Tibial nerve (tissue), 3 donors: ENCODE results near the gene DCP1B.

ENCODE experiments used
- CTCF ChIP-seq, 5 experiments: fragments of 200-600 bp in 3 of 5; fragments of 450-650 bp in 2 of 5; sonication (generic) in 3 of 5; IDR thresholded peaks; one replicate each; pipeline ENCODE4 v1.5.1; 2016 to 2019; ENCODE audit warnings: antibody characterized with exemption in 5 of 5, mild to moderate bottlenecking in 3 of 5, moderate library complexity in 2 of 5
- POLR2A ChIP-seq, 2 donors: fragments of 450-650 bp; IDR thresholded peaks; one replicate each; pipeline ENCODE4 v1.6.1; 2017; ENCODE audit warnings: antibody characterized with exemption in 2 of 2, mild to moderate bottlenecking in 2 of 2, moderate library complexity in 2 of 2

- no peak for TF ChIP-seq CTCF (IDR thresholded peaks at IDR 0.05)
- no peak for TF ChIP-seq POLR2A (IDR thresholded peaks at IDR 0.05)
Measured at GRCh38 chr12:2023365-2023764, 19.1 kb upstream of the DCP1B start.
